ENCODE measurements around the gene DSCAM.
A peak's percentile ranks its signal among the peaks of the same experiment; 100 is the strongest.
"Not testable (repeated sequence)": the region's sequence is repeated elsewhere in the genome, so short reads cannot be mapped to it uniquely, and the experiment has no call there.

Gene DSCAM

GRCh38 chr21:40060083-40060677 is 786.8 kb downstream of the DSCAM start:
- no peak for DNase-seq

- no peak for DNase-seq
These were observed 789.6 kb downstream of the DSCAM start for GRCh38 chr21:40057331-40057730.

- no peak for DNase-seq
These were observed 790.9 kb downstream of the DSCAM start for GRCh38 chr21:40056031-40056430.

GRCh38 chr21:40054403-40054802 is 792.6 kb downstream of the DSCAM start:
- DNase-seq, result no peak

GRCh38 chr21:40053007-40053406 is 794.0 kb downstream of the DSCAM start:
- DNase-seq, result no peak

- DNase-seq, result no peak
These were observed 794.7 kb downstream of the DSCAM start for GRCh38 chr21:40052276-40052675.

GRCh38 chr21:40051801-40052200 is 795.2 kb downstream of the DSCAM start:
- no peak for DNase-seq

- no peak for DNase-seq
These were observed 797.0 kb downstream of the DSCAM start for GRCh38 chr21:40049931-40050290.

- peak; percentile 13 for DNase-seq
These were observed 797.7 kb downstream of the DSCAM start for GRCh38 chr21:40049031-40049930.

GRCh38 chr21:40047993-40048730 is 798.8 kb downstream of the DSCAM start:
- DNase-seq, result no peak

GRCh38 chr21:40047211-40047610 is 799.7 kb downstream of the DSCAM start:
- no peak for DNase-seq

- no peak for DNase-seq
These were observed 803.1 kb downstream of the DSCAM start for GRCh38 chr21:40043866-40044265.

GRCh38 chr21:40043423-40043822 is 803.5 kb downstream of the DSCAM start:
- DNase-seq, result no peak

- DNase-seq, result no peak
These were observed 805.5 kb downstream of the DSCAM start for GRCh38 chr21:40041446-40041845.

- not testable (repeated sequence) for DNase-seq
These were observed 813.7 kb downstream of the DSCAM start for GRCh38 chr21:40033156-40033782.

- DNase-seq, result no peak
These were observed 817.1 kb downstream of the DSCAM start for GRCh38 chr21:40029888-40030287.

GRCh38 chr21:40028393-40028792 is 818.6 kb downstream of the DSCAM start:
- not testable (repeated sequence) for DNase-seq

GRCh38 chr21:40021558-40022351 is 825.2 kb downstream of the DSCAM start:
- DNase-seq, result no peak

- DNase-seq, result no peak
These were observed 826.3 kb downstream of the DSCAM start for GRCh38 chr21:40020651-40021050.

- DNase-seq, result no peak
These were observed 828.0 kb downstream of the DSCAM start for GRCh38 chr21:40018871-40019475.

- DNase-seq, result no peak
These were observed 830.3 kb downstream of the DSCAM start for GRCh38 chr21:40016667-40017066.

- DNase-seq, result no peak
These were observed 830.7 kb downstream of the DSCAM start for GRCh38 chr21:40016234-40016633.
